ENCODE measurements around the gene NYNRIN.

Gene NYNRIN

GRCh38 chr14:24463884-24464785, 65.3 kb downstream of the NYNRIN start:
- in situ Hi-C loops (cut with HindIII; ENCODE audit: low pct_ligation_motif_present, low pct_unique_long_range_greater_than_20kb, low sequenced_read_pairs): no loop called here
- no peak for DNase-seq

DNA sequence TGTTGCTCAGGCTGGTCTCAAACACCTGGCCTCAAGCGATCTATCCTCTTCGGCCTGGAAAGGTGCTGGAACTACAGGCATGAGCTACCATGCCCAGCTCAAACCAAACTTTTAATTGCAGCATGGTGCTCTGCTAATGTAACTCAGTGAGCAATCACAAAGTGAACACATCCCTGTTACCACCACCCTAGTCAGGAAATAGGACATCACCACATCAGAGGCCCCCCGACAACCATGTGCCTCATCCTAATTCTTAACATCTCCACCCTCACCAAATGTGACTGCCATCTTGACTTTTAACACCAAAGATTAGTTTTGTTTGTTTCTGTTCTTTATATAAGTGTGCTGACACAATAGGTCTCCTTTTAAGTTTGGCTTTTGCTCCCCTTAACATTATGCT, 66.6 kb downstream of the NYNRIN start:
- DNase-seq: no peak
- in situ Hi-C loops (cut with HindIII; ENCODE audit: low pct_ligation_motif_present, low pct_unique_long_range_greater_than_20kb, low sequenced_read_pairs): no loop called here

DNA sequence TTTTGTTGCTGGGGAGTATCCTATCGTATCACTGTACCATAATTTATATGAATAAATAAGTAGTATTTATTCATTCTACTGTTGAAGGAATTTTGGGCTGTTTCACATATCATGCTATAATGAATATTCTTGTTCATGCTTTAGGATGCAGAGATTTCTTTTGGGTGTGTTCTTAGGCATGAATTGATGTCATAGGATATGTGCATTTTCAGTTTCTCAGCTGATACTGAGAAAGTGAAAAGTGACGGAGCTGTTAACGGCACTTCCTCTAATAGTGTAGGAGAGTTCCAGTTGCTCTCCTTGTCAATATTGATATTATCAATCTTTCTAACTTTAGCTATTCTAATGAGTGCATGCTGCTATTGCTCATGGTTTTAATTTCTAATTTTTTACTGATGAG, 67.0 kb downstream of the NYNRIN start:
- no peak for DNase-seq
- in situ Hi-C loops (cut with HindIII; ENCODE audit: low pct_ligation_motif_present, low pct_unique_long_range_greater_than_20kb, low sequenced_read_pairs): no loop called here
